A549 (cell line): ENCODE results near the gene MARCHF4. TPM values are rescaled to one million over a fixed set of nuclear protein-coding genes. Genes with fewer than 3 reads are reported as not detected.

Source experiments
- ATAC-seq, 2 experiments: fragments of 200-7000 bp in 1 of 2; fragments of >200 bp in 1 of 2; cut with Nextera tagmentation in 1 of 2; cut with Tn5 transposase in 1 of 2; 3 replicates each; pipeline versions ENCODE4 v1.8.0 to v1.9.1; 2018 to 2020; ENCODE audit warnings: mild to moderate bottlenecking in 1 of 2, moderate library complexity in 1 of 2
- CTCF ChIA-PET: fragments of 300-600 bp; sonication (Branson Sonifier 250); formaldehyde crosslinking; extraction: SDS; loops from one replicate; lab custom pipeline; 2021; ENCODE audit warnings: antibody characterized with exemption, inconsistent platforms; lab: Yijun Ruan, JAX
- POLR2A ChIA-PET: fragments of 350-600 bp; formaldehyde crosslinking; extraction: SDS; loops from one replicate; lab custom pipeline; 2021; ENCODE audit warnings: antibody characterized with exemption, inconsistent platforms; lab: Yijun Ruan, JAX
- DNase-seq, 2 experiments: peaks; one replicate each; pipeline versions ENCODE4 v3.0.0 to v3.0.0-alpha.2; 2011 to 2016; ENCODE audit warnings: low read depth in 1 of 2, low spot score in 1 of 2
- FAIRE-seq: peaks from 2 replicates; lab custom pipeline; 2011; peaks lifted over from hg19 to GRCh38; lab: Jason Lieb, UNC
- H3K27ac ChIP-seq, 2 experiments: fragments of >200 bp; sonication (Bioruptor Twin); formaldehyde crosslinking; 3 replicates each; pipeline ENCODE4 v1.5.1; 2016 to 2017
- H3K4me1 ChIP-seq: fragments of >200 bp; sonication (Bioruptor Twin); formaldehyde crosslinking; 3 replicates; pipeline ENCODE4 v1.6.1; 2016
- H3K4me2 ChIP-seq: fragments of >200 bp; sonication (Bioruptor Twin); formaldehyde crosslinking; 3 replicates; pipeline ENCODE4 v1.6.1; 2016
- H3K4me3 ChIP-seq: fragments of >200 bp; sonication (Bioruptor Twin); formaldehyde crosslinking; 3 replicates; pipeline ENCODE4 v1.5.1; 2016
- H3K9me3 ChIP-seq: fragments of >200 bp; sonication (Bioruptor Twin); formaldehyde crosslinking; 3 replicates; pipeline ENCODE4 v1.6.1; 2016
- HOXB5 ChIP-seq: fragments of 250-450 bp; sonication (Bioruptor Pico); IDR thresholded peaks from 2 replicates; pipeline ENCODE4 v1.5.0; 2020; ENCODE audit warnings: mild to moderate bottlenecking, moderate library complexity
- KDM5A ChIP-seq: fragments of 200-600 bp; sonication (generic); IDR thresholded peaks from 2 replicates; pipeline ENCODE4 v1.6.1; 2016; ENCODE audit warnings: antibody characterized with exemption, mild to moderate bottlenecking
- NPAS2 ChIP-seq: fragments of 250-450 bp; sonication (Bioruptor Pico); IDR thresholded peaks from 2 replicates; pipeline ENCODE4 v1.8.0; 2022; ENCODE audit warnings: mild to moderate bottlenecking, moderate library complexity, borderline replicate concordance
- POLR2AphosphoS2 ChIP-seq: conservative IDR thresholded peaks from 2 replicates; pipeline ENCODE4 v1.6.1; 2012; ENCODE audit warnings: low read length, improper control_type of control experiment, inconsistent platforms
- RAD21 ChIP-seq, 2 experiments: fragments of >200 bp in 1 of 2; sonication (Bioruptor Twin) in 1 of 2; formaldehyde crosslinking in 1 of 2; IDR thresholded peaks in 1 of 2; conservative IDR thresholded peaks in 1 of 2; 2 replicates in 1 of 2; 3 replicates in 1 of 2; pipeline ENCODE4 v1.6.1; 2012 to 2018; ENCODE audit warnings: inconsistent platforms in 1 of 2
- RARB ChIP-seq: fragments of 250-450 bp; sonication (Bioruptor Pico); IDR thresholded peaks from 2 replicates; pipeline ENCODE4 v1.8.0; 2021; ENCODE audit warnings: mild to moderate bottlenecking, moderate library complexity
- RFX5 ChIP-seq: fragments of 450-650 bp; IDR thresholded peaks from 2 replicates; pipeline ENCODE4 v1.7.1; 2014; ENCODE audit warnings: antibody characterized with exemption, mild to moderate bottlenecking, moderate library complexity
- RNF2 ChIP-seq: fragments of 200-600 bp; sonication (generic); IDR thresholded peaks from 2 replicates; pipeline ENCODE4 v1.6.1; 2016; ENCODE audit warnings: low read depth, mild to moderate bottlenecking, antibody characterized with exemption, moderate library complexity, borderline replicate concordance
- WGBS: methylation state at CpG from one replicate; pipeline ENCODE4 v1.1.6; 2017; ENCODE audit errors: missing lambda C conversion rate; 5-methylcytosine and 5-hydroxymethylcytosine counted together
- polyA plus RNA-seq, 4 experiments: library from polyadenylated mRNA; depleted of rRNA in 3 of 4; stranded (reverse); fragments of >200 nt; fragmentation: RNase III in 1 of 4; extraction: RNeasy Plus Mini Kit Qiagen cat#74134 plus additional on column Dnase treatment in 1 of 4; gene quantifications; 2 replicates in 3 of 4; 3 replicates in 1 of 4; pipeline ENCODE4 v1.2.3, GENCODE V29; 2011 to 2017
- TF ChIP-seq, protein P1 (sequence below): fragments of 250-450 bp; sonication (Bioruptor Pico); IDR thresholded peaks from 2 replicates; pipeline ENCODE4 v1.5.0; 2021; ENCODE audit warnings: mild to moderate bottlenecking, moderate library complexity, borderline replicate concordance
- TF ChIP-seq, protein P2 (sequence below): IDR thresholded peaks from 2 replicates; pipeline ENCODE4 v1.6.1; 2012; ENCODE audit warnings: low read depth, borderline replicate concordance
- TF ChIP-seq, protein P3 (sequence below): fragments of 150-350 bp; IDR thresholded peaks from 2 replicates; pipeline ENCODE4 v1.6.1; 2014; ENCODE audit warnings: low read depth, mild to moderate bottlenecking, low read length
- TF ChIP-seq, protein P4 (sequence below): fragments of 450-650 bp; IDR thresholded peaks from 2 replicates; pipeline ENCODE4 v1.6.1; 2014; ENCODE audit warnings: antibody characterized with exemption

Gene MARCHF4
- polyA plus RNA-seq, 2 of the 4 experiments (the other 2 are of a cell fraction): 1.7 to 9.1 TPM

DNA sequence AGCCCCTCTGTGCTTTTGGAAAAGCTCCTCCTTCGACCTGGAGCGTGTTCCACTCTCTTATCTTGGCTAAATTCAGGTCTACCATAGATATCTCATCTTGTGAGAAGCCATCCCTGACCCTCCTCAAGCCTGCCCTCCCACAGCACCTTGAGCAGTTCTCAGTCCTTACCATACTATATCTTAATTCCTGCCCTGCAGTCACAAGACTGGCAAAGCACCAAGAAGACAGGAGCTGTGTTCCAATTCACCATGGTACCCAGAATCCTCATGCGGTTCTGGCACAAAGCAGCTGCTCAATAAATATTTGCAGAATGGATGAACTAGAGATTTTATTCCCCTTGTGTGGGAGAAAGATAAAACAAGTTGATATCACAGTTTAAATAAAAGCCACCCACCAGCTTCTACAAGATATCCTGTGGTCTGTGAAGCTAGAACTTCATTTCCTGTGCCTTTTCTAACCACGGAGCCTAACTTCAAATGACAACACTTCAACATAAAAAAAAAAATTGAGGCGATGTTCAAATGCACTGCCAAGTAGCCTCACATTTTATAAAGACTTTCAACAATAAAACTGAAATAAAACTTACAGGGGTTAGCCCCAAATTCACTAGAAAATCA lies 19.5 kb downstream of the MARCHF4 start:
- FAIRE-seq: no peak
- WGBS: 65% methylated on average over 5 of the region's 5 CpGs
- H3K4me1 ChIP-seq: peaks cover 32% of the 10 kb centered on the region
- no peak overlapping the region for H3K27ac ChIP-seq
- no peak overlapping the region for H3K4me2 ChIP-seq
- POLR2A ChIA-PET: no interaction called here
- CTCF ChIA-PET: interaction anchor here (0.8 to 2.3 kb wide), 5 partner anchors 9 to 24 kb away, joined by 3 to 7 read pairs (median 3); no protein-coding TSS in a partner anchor
- TF ChIP-seq, protein P1, sequence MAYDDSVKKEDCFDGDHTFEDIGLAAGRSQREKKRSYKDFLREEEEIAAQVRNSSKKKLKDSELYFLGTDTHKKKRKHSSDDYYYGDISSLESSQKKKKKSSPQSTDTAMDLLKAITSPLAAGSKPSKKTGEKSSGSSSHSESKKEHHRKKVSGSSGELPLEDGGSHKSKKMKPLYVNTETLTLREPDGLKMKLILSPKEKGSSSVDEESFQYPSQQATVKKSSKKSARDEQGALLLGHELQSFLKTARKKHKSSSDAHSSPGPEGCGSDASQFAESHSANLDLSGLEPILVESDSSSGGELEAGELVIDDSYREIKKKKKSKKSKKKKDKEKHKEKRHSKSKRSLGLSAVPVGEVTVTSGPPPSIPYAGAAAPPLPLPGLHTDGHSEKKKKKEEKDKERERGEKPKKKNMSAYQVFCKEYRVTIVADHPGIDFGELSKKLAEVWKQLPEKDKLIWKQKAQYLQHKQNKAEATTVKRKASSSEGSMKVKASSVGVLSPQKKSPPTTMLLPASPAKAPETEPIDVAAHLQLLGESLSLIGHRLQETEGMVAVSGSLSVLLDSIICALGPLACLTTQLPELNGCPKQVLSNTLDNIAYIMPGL: no peak
- TF ChIP-seq RNF2: no peak
- TF ChIP-seq KDM5A: no peak
- no peak for ATAC-seq
- no peak overlapping the region for H3K4me3 ChIP-seq
- H3K9me3 ChIP-seq: no peaks in the 10 kb centered on the region
- DNase-seq: no peak

DNA sequence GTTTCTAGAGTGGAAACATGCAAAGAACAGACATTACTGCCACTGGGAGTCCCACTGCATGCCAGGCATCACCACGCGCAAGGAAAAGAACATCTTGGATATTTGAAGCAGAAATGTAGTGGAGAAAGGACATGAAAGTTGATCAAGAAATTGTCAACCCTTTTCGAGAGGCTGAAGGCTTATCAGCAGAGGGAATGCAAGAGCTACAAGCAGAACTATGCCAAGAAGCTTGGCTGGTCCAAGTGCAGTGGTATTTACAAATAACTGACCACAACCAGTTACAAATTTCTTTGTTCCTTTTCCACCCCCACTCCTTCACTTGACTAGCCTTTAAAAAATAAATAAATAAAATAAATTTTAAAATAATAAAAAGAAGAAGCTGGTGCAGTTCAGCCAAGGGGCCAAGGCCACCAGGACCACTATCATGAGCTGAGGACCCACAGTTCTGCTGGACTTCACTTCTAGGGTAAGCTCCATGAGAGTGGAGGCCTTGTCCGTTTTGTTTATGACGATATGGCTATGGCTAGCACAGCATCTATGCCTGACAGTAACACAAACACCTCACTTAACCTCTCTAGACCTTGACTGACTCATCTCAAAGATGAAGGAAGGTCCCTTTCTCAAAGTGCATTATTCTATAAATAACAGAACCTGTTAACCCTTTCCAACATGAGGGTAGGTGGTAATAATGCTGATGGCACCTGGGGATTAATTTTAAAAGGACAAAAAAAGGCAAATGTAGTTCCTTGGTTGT lies 20.9 kb downstream of the MARCHF4 start:
- CTCF ChIA-PET: interaction anchor here (0.9 to 2.3 kb wide), 4 partner anchors 8 to 53 kb away, joined by 3 to 7 read pairs (median 3); no protein-coding TSS in a partner anchor
- no peak overlapping the region for H3K27ac ChIP-seq
- H3K4me3 ChIP-seq: no peak overlapping the region
- no peaks in the 10 kb centered on the region for H3K9me3 ChIP-seq
- no peak for DNase-seq
- no peak for ATAC-seq
- H3K4me1 ChIP-seq: peaks cover 32% of the 10 kb centered on the region
- whole genome bisulfite sequencing: 78% methylated on average over 5 of the region's 5 CpGs
- no peak for FAIRE-seq
- H3K4me2 ChIP-seq: no peak overlapping the region
- TF ChIP-seq POLR2AphosphoS2 (no peak), RAD21 (conservative IDR thresholded peaks at IDR 0.05 in 1 of 2, IDR thresholded peaks at IDR 0.05 in 1 of 2) (no peak), RARB (CRISPR knock-in tag) (no peak), HOXB5 (CRISPR knock-in tag) (no peak), RFX5 (no peak), RNF2 (no peak)
- TF ChIP-seq, protein P2, sequence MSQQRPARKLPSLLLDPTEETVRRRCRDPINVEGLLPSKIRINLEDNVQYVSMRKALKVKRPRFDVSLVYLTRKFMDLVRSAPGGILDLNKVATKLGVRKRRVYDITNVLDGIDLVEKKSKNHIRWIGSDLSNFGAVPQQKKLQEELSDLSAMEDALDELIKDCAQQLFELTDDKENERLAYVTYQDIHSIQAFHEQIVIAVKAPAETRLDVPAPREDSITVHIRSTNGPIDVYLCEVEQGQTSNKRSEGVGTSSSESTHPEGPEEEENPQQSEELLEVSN: no peak
- POLR2A ChIA-PET: no interaction called here

DNA sequence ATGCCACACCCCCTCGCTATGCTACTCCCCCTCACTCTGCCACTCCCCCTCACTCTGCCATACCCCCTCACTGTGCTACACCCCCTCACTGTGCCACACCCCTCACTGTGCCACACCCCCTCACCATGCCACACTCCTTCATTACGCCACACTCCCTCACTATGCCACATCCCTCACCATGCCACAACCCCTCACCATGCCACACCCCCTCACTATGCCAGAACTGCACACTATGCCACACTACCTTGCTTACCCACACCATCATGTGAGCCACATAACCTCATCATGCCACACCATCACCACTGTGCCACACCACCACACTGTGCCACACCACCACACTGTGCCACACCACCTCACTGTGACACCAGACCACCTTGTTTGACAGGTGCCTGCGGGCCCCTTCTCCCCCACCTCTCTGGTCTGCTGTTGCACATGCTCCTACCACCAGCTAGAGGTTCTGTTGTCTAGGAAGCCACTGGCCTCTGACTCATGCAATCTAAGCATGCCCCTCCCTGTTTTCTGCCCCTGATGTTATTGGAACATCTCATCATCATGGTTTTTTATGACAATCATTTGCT lies 22.0 kb downstream of the MARCHF4 start:
- DNase-seq: peak in 1 of 2 experiments; percentile 29
- Histone ChIP-seq H3K27ac (peak overlapping the region in 1 of 2 experiments; percentile 27; a peak in 1 of 6 replicates), H3K4me1 (peaks cover 32% of the 10 kb centered on the region), H3K4me2 (peak overlapping the region; percentile 27; the same call in 2 of the 3 replicates), H3K4me3 (no peak overlapping the region), H3K9me3 (no peaks in the 10 kb centered on the region)
- peak; percentile 64 to 77; a peak in 5 of 6 replicates for ATAC-seq
- POLR2A ChIA-PET: no interaction called here
- no peak for TF ChIP-seq NPAS2 (CRISPR knock-in tag)
- TF ChIP-seq, protein P3, sequence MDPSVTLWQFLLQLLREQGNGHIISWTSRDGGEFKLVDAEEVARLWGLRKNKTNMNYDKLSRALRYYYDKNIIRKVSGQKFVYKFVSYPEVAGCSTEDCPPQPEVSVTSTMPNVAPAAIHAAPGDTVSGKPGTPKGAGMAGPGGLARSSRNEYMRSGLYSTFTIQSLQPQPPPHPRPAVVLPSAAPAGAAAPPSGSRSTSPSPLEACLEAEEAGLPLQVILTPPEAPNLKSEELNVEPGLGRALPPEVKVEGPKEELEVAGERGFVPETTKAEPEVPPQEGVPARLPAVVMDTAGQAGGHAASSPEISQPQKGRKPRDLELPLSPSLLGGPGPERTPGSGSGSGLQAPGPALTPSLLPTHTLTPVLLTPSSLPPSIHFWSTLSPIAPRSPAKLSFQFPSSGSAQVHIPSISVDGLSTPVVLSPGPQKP: no peak
- TF ChIP-seq, protein P4, sequence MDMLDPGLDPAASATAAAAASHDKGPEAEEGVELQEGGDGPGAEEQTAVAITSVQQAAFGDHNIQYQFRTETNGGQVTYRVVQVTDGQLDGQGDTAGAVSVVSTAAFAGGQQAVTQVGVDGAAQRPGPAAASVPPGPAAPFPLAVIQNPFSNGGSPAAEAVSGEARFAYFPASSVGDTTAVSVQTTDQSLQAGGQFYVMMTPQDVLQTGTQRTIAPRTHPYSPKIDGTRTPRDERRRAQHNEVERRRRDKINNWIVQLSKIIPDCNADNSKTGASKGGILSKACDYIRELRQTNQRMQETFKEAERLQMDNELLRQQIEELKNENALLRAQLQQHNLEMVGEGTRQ: no peak
- CTCF ChIA-PET: interaction anchor here (0.9 kb wide), 1 partner anchor 9 kb away, joined by 3 read pairs; no protein-coding TSS in a partner anchor
- FAIRE-seq: no peak
- WGBS: 66% methylated on average over 3 of the region's 3 CpGs
